SK-N-SH treated with all-trans-retinoic acid at 6 μM for 48 hours (cell line): ENCODE results near the gene TSPAN9.

Experiments
- ARNTL ChIP-seq: fragments of 450-650 bp; formaldehyde crosslinking; IDR thresholded peaks from 2 replicates; pipeline ENCODE4 v1.5.0; 2020; ENCODE audit warnings: low read depth, mild to moderate bottlenecking, moderate library complexity, borderline replicate concordance
- ESRRG ChIP-seq: fragments of 250-450 bp; sonication (Bioruptor Pico); IDR thresholded peaks from 2 replicates; pipeline ENCODE4 v1.6.1; 2021; ENCODE audit warnings: mild to moderate bottlenecking
- ISL1 ChIP-seq: fragments of 250-450 bp; sonication (Bioruptor Pico); IDR thresholded peaks from 2 replicates; pipeline ENCODE4 v2.1.2; 2022; ENCODE audit warnings: mild to moderate bottlenecking, moderate library complexity
- RARB ChIP-seq: fragments of 250-450 bp; sonication (Bioruptor Pico); IDR thresholded peaks from 2 replicates; pipeline ENCODE4 v1.8.0; 2021; ENCODE audit warnings: mild to moderate bottlenecking, moderate library complexity
- ZFP3 ChIP-seq: fragments of 250-450 bp; sonication (Bioruptor Pico); IDR thresholded peaks from 2 replicates; pipeline ENCODE4 v1.5.0; 2020; ENCODE audit warnings: mild to moderate bottlenecking, moderate library complexity
- ZNF565 ChIP-seq: fragments of 450-650 bp; formaldehyde crosslinking; conservative IDR thresholded peaks from 2 replicates; pipeline ENCODE4 v1.5.0; 2020; ENCODE audit warnings: low read depth, mild to moderate bottlenecking, moderate library complexity
- TF ChIP-seq, protein P1 (sequence below): fragments of 250-450 bp; sonication (Bioruptor Pico); IDR thresholded peaks from 2 replicates; pipeline ENCODE4 v1.8.0; 2020; ENCODE audit warnings: mild to moderate bottlenecking, moderate library complexity, borderline replicate concordance
- TF ChIP-seq, protein P2 (sequence below): fragments of 250-450 bp; sonication (Bioruptor Pico); IDR thresholded peaks from 2 replicates; pipeline ENCODE4 v1.5.1; 2020; ENCODE audit warnings: low read depth, mild to moderate bottlenecking, moderate library complexity
- TF ChIP-seq, protein P3 (sequence below): fragments of 250-450 bp; sonication (Bioruptor Pico); IDR thresholded peaks from 2 replicates; pipeline ENCODE4 v1.5.1; 2021; ENCODE audit warnings: mild to moderate bottlenecking, moderate library complexity

DNA sequence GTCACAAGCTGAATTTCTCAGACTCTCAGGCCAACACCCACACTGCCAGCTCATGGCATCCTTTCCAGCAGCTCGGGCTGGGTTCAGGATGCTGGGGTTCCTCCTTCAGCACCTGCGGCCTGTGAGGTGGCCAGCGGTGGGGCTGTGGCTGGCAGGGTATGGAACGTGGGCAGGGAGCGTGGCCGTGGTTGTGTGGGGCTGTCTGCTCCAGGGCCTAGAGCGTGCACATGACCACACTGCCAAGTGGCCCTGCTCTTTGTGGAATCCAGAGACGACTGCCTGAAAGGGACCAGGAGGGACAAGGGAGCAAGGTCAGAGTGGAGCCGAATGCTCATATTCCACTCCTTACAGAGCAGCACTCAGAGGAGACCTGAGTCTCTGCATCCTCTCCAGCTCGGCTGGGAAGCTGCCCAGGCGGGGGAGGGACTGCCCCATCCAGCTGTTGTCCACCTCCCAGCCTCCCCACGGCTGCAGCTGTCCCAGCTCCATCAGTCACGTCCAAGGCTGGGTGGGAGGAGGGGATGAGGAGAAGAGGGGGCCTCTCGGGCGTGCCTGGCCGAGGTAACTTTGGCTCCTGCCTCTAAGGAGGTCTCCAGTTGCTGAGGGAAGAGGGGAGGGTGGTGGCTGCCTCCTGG, 71.3 kb downstream of the TSPAN9 start:
- TF ChIP-seq ISL1 (CRISPR knock-in tag) (no peak), RARB (CRISPR knock-in tag) (no peak), ZNF565 (CRISPR knock-in tag) (no peak), ZFP3 (CRISPR knock-in tag) (no peak), ESRRG (no peak), ARNTL (CRISPR knock-in tag) (no peak)
- TF ChIP-seq, protein P1, sequence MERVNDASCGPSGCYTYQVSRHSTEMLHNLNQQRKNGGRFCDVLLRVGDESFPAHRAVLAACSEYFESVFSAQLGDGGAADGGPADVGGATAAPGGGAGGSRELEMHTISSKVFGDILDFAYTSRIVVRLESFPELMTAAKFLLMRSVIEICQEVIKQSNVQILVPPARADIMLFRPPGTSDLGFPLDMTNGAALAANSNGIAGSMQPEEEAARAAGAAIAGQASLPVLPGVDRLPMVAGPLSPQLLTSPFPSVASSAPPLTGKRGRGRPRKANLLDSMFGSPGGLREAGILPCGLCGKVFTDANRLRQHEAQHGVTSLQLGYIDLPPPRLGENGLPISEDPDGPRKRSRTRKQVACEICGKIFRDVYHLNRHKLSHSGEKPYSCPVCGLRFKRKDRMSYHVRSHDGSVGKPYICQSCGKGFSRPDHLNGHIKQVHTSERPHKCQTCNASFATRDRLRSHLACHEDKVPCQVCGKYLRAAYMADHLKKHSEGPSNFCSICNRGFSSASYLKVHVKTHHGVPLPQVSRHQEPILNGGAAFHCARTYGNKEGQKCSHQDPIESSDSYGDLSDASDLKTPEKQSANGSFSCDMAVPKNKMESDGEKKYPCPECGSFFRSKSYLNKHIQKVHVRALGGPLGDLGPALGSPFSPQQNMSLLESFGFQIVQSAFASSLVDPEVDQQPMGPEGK (CRISPR knock-in tag) = no peak
- TF ChIP-seq, protein P2, sequence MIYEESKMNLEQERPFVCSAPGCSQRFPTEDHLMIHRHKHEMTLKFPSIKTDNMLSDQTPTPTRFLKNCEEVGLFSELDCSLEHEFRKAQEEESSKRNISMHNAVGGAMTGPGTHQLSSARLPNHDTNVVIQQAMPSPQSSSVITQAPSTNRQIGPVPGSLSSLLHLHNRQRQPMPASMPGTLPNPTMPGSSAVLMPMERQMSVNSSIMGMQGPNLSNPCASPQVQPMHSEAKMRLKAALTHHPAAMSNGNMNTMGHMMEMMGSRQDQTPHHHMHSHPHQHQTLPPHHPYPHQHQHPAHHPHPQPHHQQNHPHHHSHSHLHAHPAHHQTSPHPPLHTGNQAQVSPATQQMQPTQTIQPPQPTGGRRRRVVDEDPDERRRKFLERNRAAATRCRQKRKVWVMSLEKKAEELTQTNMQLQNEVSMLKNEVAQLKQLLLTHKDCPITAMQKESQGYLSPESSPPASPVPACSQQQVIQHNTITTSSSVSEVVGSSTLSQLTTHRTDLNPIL (CRISPR knock-in tag) = no peak
- TF ChIP-seq, protein P3, sequence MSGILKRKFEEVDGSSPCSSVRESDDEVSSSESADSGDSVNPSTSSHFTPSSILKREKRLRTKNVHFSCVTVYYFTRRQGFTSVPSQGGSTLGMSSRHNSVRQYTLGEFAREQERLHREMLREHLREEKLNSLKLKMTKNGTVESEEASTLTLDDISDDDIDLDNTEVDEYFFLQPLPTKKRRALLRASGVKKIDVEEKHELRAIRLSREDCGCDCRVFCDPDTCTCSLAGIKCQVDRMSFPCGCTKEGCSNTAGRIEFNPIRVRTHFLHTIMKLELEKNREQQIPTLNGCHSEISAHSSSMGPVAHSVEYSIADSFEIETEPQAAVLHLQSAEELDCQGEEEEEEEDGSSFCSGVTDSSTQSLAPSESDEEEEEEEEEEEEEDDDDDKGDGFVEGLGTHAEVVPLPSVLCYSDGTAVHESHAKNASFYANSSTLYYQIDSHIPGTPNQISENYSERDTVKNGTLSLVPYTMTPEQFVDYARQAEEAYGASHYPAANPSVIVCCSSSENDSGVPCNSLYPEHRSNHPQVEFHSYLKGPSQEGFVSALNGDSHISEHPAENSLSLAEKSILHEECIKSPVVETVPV (CRISPR knock-in tag) = no peak
